Fibroblast of lung (primary cell): Measurements from ENCODE around the gene NUP210L. TPM values are rescaled to one million over a fixed set of nuclear protein-coding genes. Genes with fewer than 3 reads are reported as not detected.

Experiments used
- DNase-seq, 2 donors: peaks; one replicate each; pipeline versions ENCODE4 v3.0.0 to v3.0.0-alpha.2; 2010; ENCODE audit warnings: low read depth in 2 of 2
- H2AFZ ChIP-seq: 2 replicates; pipeline ENCODE4 v1.5.1; 2012; ENCODE audit warnings: low read length, control low read depth, inconsistent platforms
- H3K27ac ChIP-seq: 2 replicates; pipeline ENCODE4 v1.5.1; 2011; ENCODE audit warnings: low read length, control low read depth; ENCODE audit not compliant: insufficient read depth
- H3K27me3 ChIP-seq: 2 replicates; pipeline ENCODE4 v1.5.1; 2011; ENCODE audit warnings: mild to moderate bottlenecking, low read length; ENCODE audit not compliant: control insufficient read depth, insufficient read depth
- H3K36me3 ChIP-seq: 2 replicates; pipeline ENCODE4 v1.5.1; 2011; ENCODE audit warnings: low read length; ENCODE audit not compliant: control insufficient read depth, insufficient read depth
- H3K4me1 ChIP-seq: 2 replicates; pipeline ENCODE4 v1.5.1; 2011; ENCODE audit warnings: low read length; ENCODE audit not compliant: control insufficient read depth, insufficient read depth; ENCODE audit errors: extremely low read depth
- H3K4me2 ChIP-seq: 2 replicates; pipeline ENCODE4 v1.5.1; 2011; ENCODE audit warnings: low read length, control low read depth; ENCODE audit not compliant: insufficient read depth; ENCODE audit errors: extremely low read depth
- H3K4me3 ChIP-seq, 4 experiments: fragments of 200-600 bp in 1 of 4; sonication (generic) in 1 of 4; replicated peaks in 1 of 4; 2 replicates each; pipeline ENCODE4 v1.5.1; 2011 to 2016; ENCODE audit warnings: low read length in 4 of 4, low read depth in 3 of 4, mild to moderate bottlenecking in 3 of 4, control low read depth in 2 of 4, inconsistent platforms in 1 of 4, mixed read lengths in 1 of 4; ENCODE audit not compliant: insufficient read depth in 1 of 4; ENCODE audit errors: control extremely low read depth in 1 of 4
- H3K79me2 ChIP-seq: 2 replicates; pipeline ENCODE4 v1.5.1; 2012; ENCODE audit warnings: mild to moderate bottlenecking, low read length, inconsistent platforms; ENCODE audit not compliant: control insufficient read depth, insufficient read depth
- H3K9ac ChIP-seq: 2 replicates; pipeline ENCODE4 v1.5.1; 2011; ENCODE audit warnings: mild to moderate bottlenecking, low read length, control low read depth; ENCODE audit not compliant: insufficient read depth
- H3K9me3 ChIP-seq: 2 replicates; pipeline ENCODE4 v1.5.1; 2012; ENCODE audit warnings: low read depth, low read length; ENCODE audit not compliant: control insufficient read depth, insufficient read depth
- H4K20me1 ChIP-seq: 2 replicates; pipeline ENCODE4 v1.5.1; 2011; ENCODE audit warnings: low read length; ENCODE audit not compliant: control insufficient read depth, insufficient read depth; ENCODE audit errors: extremely low read depth
- CTCF ChIP-seq, 2 donors: IDR thresholded peaks in 1 of 2; conservative IDR thresholded peaks in 1 of 2; 1 replicate in 1 of 2; 2 replicates in 1 of 2; pipeline ENCODE4 v1.5.1; 2011 to 2012; ENCODE audit warnings: low read length in 2 of 2, control low read depth in 1 of 2, inconsistent platforms in 1 of 2, low read depth in 1 of 2, mild to moderate bottlenecking in 1 of 2
- EZH2 ChIP-seq: IDR thresholded peaks from 2 replicates; pipeline ENCODE4 v1.5.1; 2012; ENCODE audit warnings: low read length, control low read depth, mild to moderate bottlenecking; ENCODE audit errors: missing control alignments
- polyA plus RNA-seq, 2 donors: library from polyadenylated mRNA; depleted of rRNA in 1 of 2; stranded (reverse) in 1 of 2; unstranded in 1 of 2; fragments of >200 nt; gene quantifications; 2 replicates each; pipeline ENCODE4 v1.2.1, GENCODE V29; 2011 to 2012; ENCODE audit warnings: missing spikeins in 1 of 2
- total RNA-seq: library from RNA; depleted of rRNA; stranded (reverse); fragments of >200 nt; gene quantifications from 2 replicates; pipeline ENCODE4 v1.2.1, GENCODE V29; 2014

The NUP210L gene
- total and polyA plus RNA-seq, 2 donors (not counting 1 experiment from before 2014, with no cell fraction given) = 0.08 to 0.17 TPM

- Histone ChIP-seq H4K20me1 (no peaks in the 10 kb centered on the region), H3K9me3 (no peaks in the 10 kb centered on the region), H2AFZ (peak within 1 kb of the TSS; percentile 64), H3K4me1 (peaks cover 15% of the 10 kb centered on the region), H3K4me3 (peak within 1 kb of the TSS; percentile 72 to 96 (median 84)), H3K27me3 (no peaks in the 10 kb centered on the region), H3K9ac (peak within 1 kb of the TSS; percentile 86), H3K4me2 (peak within 1 kb of the TSS; percentile 93), H3K79me2 (peaks cover 47% of the 10 kb centered on the region), H3K27ac (peak within 1 kb of the TSS; percentile 53), H3K36me3 (peaks cover 6% of the 10 kb centered on the region)
- TF ChIP-seq EZH2 = no peak
- TF ChIP-seq CTCF (conservative IDR thresholded peaks at IDR 0.05 in 1 of 2, IDR thresholded peaks at IDR 0.05 in 1 of 2; ENCODE audit: low read depth in 1 of 2, low read length in 2 of 2) = no peak
- DNase-seq = peak; percentile 98 to 99
These were observed 196.5 kb downstream of the NUP210L start, which contains the start of gene CRTC2 for GRCh38 chr1:153958111-153958960. Gene CRTC2 (minus strand): TSS chr1:153958612. CDS start chr1:153958497, 115 bp downstream.

GRCh38 chr1:153957744-153958110 is 197.1 kb downstream of the NUP210L start:
- Histone ChIP-seq H3K27ac (peak overlapping the region; percentile 53), H3K9ac (peak overlapping the region; percentile 86), H2AFZ (no peak overlapping the region), H3K4me1 (peaks cover 15% of the 10 kb centered on the region), H3K27me3 (no peaks in the 10 kb centered on the region), H4K20me1 (no peaks in the 10 kb centered on the region), H3K4me2 (peak overlapping the region; percentile 93), H3K4me3 (peak overlapping the region; percentile 72 to 96 (median 84)), H3K9me3 (no peaks in the 10 kb centered on the region), H3K36me3 (peaks cover 6% of the 10 kb centered on the region), H3K79me2 (peaks cover 47% of the 10 kb centered on the region)
- TF ChIP-seq CTCF (conservative IDR thresholded peaks at IDR 0.05 in 1 of 2, IDR thresholded peaks at IDR 0.05 in 1 of 2; ENCODE audit: low read depth in 1 of 2, low read length in 2 of 2) = no peak
- no peak for TF ChIP-seq EZH2
- peak in 1 of 2 donors; percentile 36 for DNase-seq

- peak overlapping the region; percentile 72 to 96 (median 84) for H3K4me3 ChIP-seq
- no peaks in the 10 kb centered on the region for H3K9me3 ChIP-seq
- H2AFZ ChIP-seq = no peak overlapping the region
- H3K79me2 ChIP-seq = peaks cover 41% of the 10 kb centered on the region
- H4K20me1 ChIP-seq = no peaks in the 10 kb centered on the region
- H3K27me3 ChIP-seq = no peaks in the 10 kb centered on the region
- H3K4me1 ChIP-seq = peaks cover 10% of the 10 kb centered on the region
- no peak for DNase-seq
- peak overlapping the region; percentile 86 for H3K9ac ChIP-seq
- peaks cover 9% of the 10 kb centered on the region for H3K36me3 ChIP-seq
- peak overlapping the region; percentile 53 for H3K27ac ChIP-seq
- TF ChIP-seq CTCF (conservative IDR thresholded peaks at IDR 0.05 in 1 of 2, IDR thresholded peaks at IDR 0.05 in 1 of 2; ENCODE audit: low read depth in 1 of 2, low read length in 2 of 2) (no peak), EZH2 (no peak)
- H3K4me2 ChIP-seq = peak overlapping the region; percentile 93
These were observed 197.7 kb downstream of the NUP210L start for GRCh38 chr1:153956997-153957715.
